K562 (cell line): Measurements from ENCODE around the gene CMIP. TPM values are rescaled to one million over a fixed set of nuclear protein-coding genes. Genes with fewer than 3 reads are reported as not detected.

Experiments
- ATAC-seq: fragments of 200-7000 bp; cut with Tn5 transposase; 3 replicates; pipeline ENCODE4 v1.9.1; 2020; ENCODE audit warnings: moderate library complexity
- BruUV-seq: library from RNA; stranded (reverse); fragments of 400-500 nt; replicated peaks from 2 replicates; lab custom pipeline; 2021; lab: Mats Ljungman, UMichigan
- CTCF ChIA-PET: fragments of 300-600 bp; formaldehyde crosslinking; extraction: SDS; loops from one replicate; lab custom pipeline; 2021; ENCODE audit warnings: low intra/inter-chr PET ratio; lab: Yijun Ruan, JAX
- POLR2A ChIA-PET: fragments of 300-600, 350-650 bp; sonication (Branson Sonifier 250); formaldehyde crosslinking; extraction: SDS; loops from one replicate; lab custom pipeline; 2021; ENCODE audit warnings: antibody characterized with exemption, inconsistent platforms; lab: Yijun Ruan, JAX
- DNase-seq, 4 experiments: peaks; one replicate each; pipeline versions ENCODE4 v3.0.0 to v3.0.0-alpha.2; 2011 to 2018; ENCODE audit warnings: low spot score in 3 of 4, mixed read lengths in 3 of 4; ENCODE audit errors: extremely low read depth in 1 of 4
- FAIRE-seq: peaks from 2 replicates; lab custom pipeline; 2011; peaks lifted over from hg19 to GRCh38; lab: Jason Lieb, UNC
- H2AFZ ChIP-seq: 2 replicates; pipeline ENCODE4 v1.6.0; 2011; ENCODE audit warnings: low read depth, low read length, control low read depth, inconsistent platforms
- H3K27ac ChIP-seq: fragments of 200-600 bp; 3 replicates; pipeline ENCODE4 v1.8.0; 2011; ENCODE audit warnings: low read depth, mild to moderate bottlenecking, control low read depth, inconsistent platforms, low read length, moderate library complexity, mixed read lengths; ENCODE audit errors: extremely low read depth
- H3K27me3 ChIP-seq, 2 experiments: fragments of 300-600 bp in 1 of 2; 2 replicates in 1 of 2; 3 replicates in 1 of 2; pipeline versions ENCODE4 v1.6.0 to v1.8.0; 2011; ENCODE audit warnings: inconsistent platforms in 2 of 2, low read length in 2 of 2, mild to moderate bottlenecking in 1 of 2, mixed read lengths in 1 of 2, moderate library complexity in 1 of 2; ENCODE audit not compliant: control insufficient read depth in 2 of 2, insufficient read depth in 2 of 2
- H3K36me3 ChIP-seq: fragments of 300-600 bp; 3 replicates; pipeline ENCODE4 v1.8.0; 2011; ENCODE audit warnings: mild to moderate bottlenecking, low read length, inconsistent platforms; ENCODE audit not compliant: control insufficient read depth, insufficient read depth
- H3K4me1 ChIP-seq, 2 experiments: fragments of 200-600 bp in 1 of 2; replicated peaks in 1 of 2; 2 replicates in 1 of 2; 3 replicates in 1 of 2; pipeline versions ENCODE4 v1.5.1 to v1.8.0; 2011; ENCODE audit warnings: inconsistent platforms in 2 of 2, low read length in 2 of 2, mild to moderate bottlenecking in 1 of 2, mixed read lengths in 1 of 2, moderate library complexity in 1 of 2; ENCODE audit not compliant: control insufficient read depth in 2 of 2, insufficient read depth in 2 of 2
- H3K4me2 ChIP-seq: 2 replicates; pipeline ENCODE4 v1.6.1; 2011; ENCODE audit warnings: low read length, control low read depth, inconsistent platforms, mixed read lengths; ENCODE audit not compliant: insufficient read depth
- H3K4me3 ChIP-seq: fragments of 200-600 bp; sonication (generic), shearing (Covaris generic); 2 replicates; pipeline ENCODE4 v1.5.1; 2016; ENCODE audit warnings: control low read depth, inconsistent platforms
- H3K79me2 ChIP-seq: fragments of 200-600 bp; 3 replicates; pipeline ENCODE4 v1.8.0; 2011; ENCODE audit warnings: low read length, inconsistent platforms; ENCODE audit not compliant: control insufficient read depth, insufficient read depth
- H3K9ac ChIP-seq, 2 experiments: 2 replicates each; pipeline versions ENCODE4 v1.6.0 to v1.6.1; 2011; ENCODE audit warnings: low read depth in 2 of 2, low read length in 2 of 2, control low read depth in 1 of 2, inconsistent platforms in 1 of 2, mild to moderate bottlenecking in 1 of 2, mixed read lengths in 1 of 2; ENCODE audit not compliant: insufficient read depth in 1 of 2
- H3K9me1 ChIP-seq: one replicate; pipeline ENCODE4 v1.6.0; 2011; ENCODE audit warnings: inconsistent platforms, mild to moderate bottlenecking, low read length, moderate library complexity; ENCODE audit not compliant: control insufficient read depth, insufficient read depth
- H3K9me3 ChIP-seq: replicated peaks from 2 replicates; pipeline ENCODE4 v1.5.1; 2011; ENCODE audit warnings: low read depth, low read length, inconsistent platforms; ENCODE audit not compliant: control insufficient read depth, insufficient read depth
- H4K20me1 ChIP-seq: replicated peaks from 2 replicates; pipeline ENCODE4 v1.6.1; 2011; ENCODE audit warnings: low read length, inconsistent platforms, mixed read lengths; ENCODE audit not compliant: control insufficient read depth, insufficient read depth
- BRF2 ChIP-seq: IDR thresholded peaks from 3 replicates; pipeline ENCODE4 v1.6.1; 2011; ENCODE audit warnings: borderline replicate concordance, mild to moderate bottlenecking; ENCODE audit not compliant: insufficient read length, insufficient read depth
- FOXP1 ChIP-seq: sonication (generic); formaldehyde crosslinking; IDR thresholded peaks from 2 replicates; pipeline ENCODE4 v1.8.0; 2022; ENCODE audit warnings: mild to moderate bottlenecking, missing genetic modification reagents
- JUNB ChIP-seq: fragments of 450-650 bp; formaldehyde crosslinking; conservative IDR thresholded peaks from 2 replicates; pipeline ENCODE4 v1.4.0; 2020; ENCODE audit warnings: mild to moderate bottlenecking
- KAT8 ChIP-seq: fragments of 450-650 bp; IDR thresholded peaks from 2 replicates; pipeline ENCODE4 v1.6.1; 2016; ENCODE audit warnings: low read depth, mild to moderate bottlenecking
- MEF2A ChIP-seq: IDR thresholded peaks from 2 replicates; pipeline ENCODE4 v1.6.1; 2011; ENCODE audit warnings: low read depth, mild to moderate bottlenecking, low read length, moderate library complexity; ENCODE audit not compliant: control insufficient read depth
- MLLT1 ChIP-seq, 2 experiments: fragments of 450-650 bp; IDR thresholded peaks; 2 replicates each; pipeline ENCODE4 v1.6.1; 2016
- NCOA4 ChIP-seq: fragments of 450-650 bp; IDR thresholded peaks from 2 replicates; pipeline ENCODE4 v1.6.1; 2018; ENCODE audit warnings: mild to moderate bottlenecking; ENCODE audit not compliant: partially characterized antibody
- POLR2G ChIP-seq: fragments of 200-400 bp; formaldehyde crosslinking; IDR thresholded peaks from 2 replicates; pipeline ENCODE4 v1.6.1; 2017; ENCODE audit warnings: low read depth, mild to moderate bottlenecking, antibody characterized with exemption, low read length, moderate library complexity
- RAD21 ChIP-seq, 2 experiments: fragments of 250-450 bp in 1 of 2; fragments of 450-650 bp in 1 of 2; sonication (Bioruptor Pico) in 1 of 2; formaldehyde crosslinking in 1 of 2; IDR thresholded peaks in 1 of 2; conservative IDR thresholded peaks in 1 of 2; 2 replicates each; pipeline versions ENCODE4 v1.4.0 to v1.8.0; 2020 to 2022; ENCODE audit warnings: mild to moderate bottlenecking in 2 of 2, moderate library complexity in 1 of 2
- SRSF7 ChIP-seq: fragments of 200-400 bp; formaldehyde crosslinking; optimal IDR thresholded peaks from 2 replicates; pipeline ENCODE3; 2017; ENCODE audit warnings: mild to moderate bottlenecking, low read depth, low read length
- TBL1XR1 ChIP-seq, 2 experiments: IDR thresholded peaks; 2 replicates each; pipeline ENCODE4 v1.6.1; 2012; ENCODE audit warnings: improper control_type of control experiment in 2 of 2, low read length in 2 of 2, mild to moderate bottlenecking in 1 of 2
- ZC3H8 ChIP-seq: fragments of 450-650 bp; IDR thresholded peaks from 2 replicates; pipeline ENCODE4 v1.6.1; 2017
- ZNF444 ChIP-seq: fragments of 250-450 bp; sonication (Bioruptor Pico); IDR thresholded peaks from 2 replicates; pipeline ENCODE4 v1.4.0; 2020; ENCODE audit warnings: mild to moderate bottlenecking, moderate library complexity
- WGBS: fragments of 100-300 bp; shearing (Covaris generic); methylation state at CpG from one replicate; pipeline ENCODE4 v1.1.6; 2016; ENCODE audit warnings: low coverage, mixed read lengths; ENCODE audit not compliant: insufficient coverage; ENCODE audit errors: missing lambda C conversion rate; 5-methylcytosine and 5-hydroxymethylcytosine counted together
- in situ Hi-C: fragments of 300-500 bp; cut with MboI; formaldehyde crosslinking; loops from 4 replicates; pipeline ENCODE4 v1.15.0; 2018; ENCODE audit warnings: inconsistent platforms, mixed read lengths
- intact Hi-C: fragments of 100-400 bp; cut with micrococcal nuclease; formaldehyde crosslinking; loops from 2 replicates; pipeline ENCODE4 v1.14.2; 2022
- polyA plus RNA-seq, 8 experiments: library from polyadenylated mRNA; depleted of rRNA in 4 of 8; stranded (reverse) in 5 of 8; unstranded in 3 of 8; fragments of >200 nt; fragmentation: Nextera tagmentation in 2 of 8; fragmentation: Illumina TruSeq in 1 of 8; extraction: Ambion mirVana in 2 of 8; extraction: Trizol in 1 of 8; gene quantifications; 2 replicates each; pipeline versions ENCODE4 v1.2.1 to v1.2.3, GENCODE V29; 2011 to 2014; ENCODE audit warnings: inconsistent platforms in 1 of 8, missing spikeins in 1 of 8
- total RNA-seq, 7 experiments: library from RNA; depleted of rRNA in 6 of 7; stranded (reverse); fragments of >200 nt in 6 of 7; fragmentation: Illumina TruSeq in 2 of 7; extraction: Trizol in 2 of 7; gene quantifications; 2 replicates each; pipeline versions ENCODE4 v1.2.1 to v1.2.3, GENCODE V29; 2011 to 2021; ENCODE audit warnings: low replicate concordance in 1 of 7

CMIP gene
- total and polyA plus RNA-seq, 9 of the 15 experiments (the other 6 are each of a cell fraction or from before 2014, with no cell fraction given), result 0.94 to 82.5 (median 10.3) TPM

DNA sequence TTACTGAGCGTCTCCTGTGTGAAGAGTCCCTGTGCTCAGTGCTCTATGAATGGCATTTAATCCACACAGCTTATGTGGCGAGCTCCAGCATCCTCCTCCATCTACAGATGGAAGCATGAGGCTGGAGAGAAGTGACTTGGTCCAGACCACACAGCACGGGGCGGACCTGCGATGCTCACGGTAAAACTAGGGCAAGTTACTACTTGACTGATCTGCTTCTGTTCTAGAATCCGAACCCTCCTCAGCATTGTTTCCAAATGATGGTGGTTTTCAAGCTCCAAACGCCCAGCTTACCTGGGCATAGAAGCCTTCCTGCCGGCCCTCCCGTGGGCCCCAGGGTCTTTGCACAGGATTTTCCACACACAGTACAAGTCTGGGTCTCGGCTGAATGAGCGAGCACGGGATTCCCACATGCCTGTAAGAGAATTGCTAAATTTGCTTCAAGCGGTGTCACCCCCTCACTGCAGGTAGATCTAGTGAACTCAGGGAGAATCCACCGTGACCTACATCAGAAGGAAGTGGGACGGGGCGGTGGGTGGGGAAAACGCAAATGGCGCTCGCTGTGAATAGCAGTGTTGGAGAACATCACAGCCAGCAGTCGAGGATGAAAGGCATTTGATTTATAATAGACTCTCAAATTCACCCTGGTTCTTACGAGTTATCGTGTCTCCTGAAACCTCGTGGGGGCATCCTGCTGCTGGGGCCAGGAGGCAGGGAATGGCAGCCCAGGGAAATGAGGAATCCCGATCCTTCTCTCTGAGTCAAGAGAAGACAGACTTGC is 101.1 kb downstream of the CMIP start:
- ATAC-seq (no peak), DNase-seq (no peak), FAIRE-seq (no peak)
- Histone ChIP-seq H3K4me2 (no peak overlapping the region), H3K4me1 (peaks cover 3 to 16% of the 10 kb centered on the region in 2 experiments; a peak in 4 of 5 replicates), H3K36me3 (no peaks in the 10 kb centered on the region), H3K79me2 (peaks cover 91% of the 10 kb centered on the region), H4K20me1 (peaks cover 34% of the 10 kb centered on the region), H3K9me1 (peaks cover 12% of the 10 kb centered on the region), H3K27me3 (no peaks in the 10 kb centered on the region), H2AFZ (no peak overlapping the region), H3K4me3 (no peak overlapping the region), H3K9ac (no peak overlapping the region), H3K9me3 (no peaks in the 10 kb centered on the region), H3K27ac (no peak overlapping the region)
- intact Hi-C loops, result no loop called here
- no TSS peak for BruUV-seq
- 85% methylated on average over 25 of the region's 25 CpGs for WGBS
- POLR2A ChIA-PET, result interaction anchor here (0.6 to 1.2 kb wide), 2 partner anchors 19 to 50 kb away, joined by 3 read pairs; no protein-coding TSS in a partner anchor
- no peak for TF ChIP-seq SRSF7
- in situ Hi-C loops, result no loop called here
- CTCF ChIA-PET, result interaction anchor here (0.6 kb wide), 1 partner anchor 170 kb away, joined by 3 read pairs; no protein-coding TSS in a partner anchor

DNA sequence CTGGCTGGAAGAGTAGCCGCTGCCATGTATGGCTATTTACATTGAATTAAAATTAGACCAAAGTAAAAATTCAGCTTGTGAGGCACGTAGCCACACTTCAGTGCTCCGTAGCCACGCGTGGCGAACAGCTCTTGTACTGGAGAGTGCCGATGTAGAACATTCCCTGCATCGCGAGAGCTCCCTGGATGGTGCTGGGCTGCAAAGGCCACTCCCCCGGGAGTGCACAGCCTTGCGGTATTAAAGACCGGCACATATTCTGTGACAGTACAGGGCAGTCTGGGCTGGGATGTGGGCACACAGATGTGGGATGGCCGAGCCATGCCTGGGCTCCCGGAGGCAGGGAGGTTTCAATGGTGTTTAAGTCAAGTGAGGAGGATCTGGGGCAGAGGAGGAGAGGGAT is 102.2 kb downstream of the CMIP start:
- H3K27ac ChIP-seq, result no peak overlapping the region
- no peaks in the 10 kb centered on the region for H3K9me3 ChIP-seq
- H3K4me2 ChIP-seq, result no peak overlapping the region
- no peak for FAIRE-seq
- BruUV-seq, result no TSS peak
- intact Hi-C loops, result no loop called here
- no peaks in the 10 kb centered on the region for H3K27me3 ChIP-seq
- H3K4me3 ChIP-seq, result no peak overlapping the region
- H3K9ac ChIP-seq, result no peak overlapping the region; a peak in 1 of 4 replicates
- H2AFZ ChIP-seq, result no peak overlapping the region
- peaks cover 42% of the 10 kb centered on the region for H4K20me1 ChIP-seq
- peaks cover 15% of the 10 kb centered on the region for H3K9me1 ChIP-seq
- peaks cover 13 to 27% of the 10 kb centered on the region in 2 experiments for H3K4me1 ChIP-seq
- no peaks in the 10 kb centered on the region for H3K36me3 ChIP-seq
- H3K79me2 ChIP-seq, result peaks cover 94% of the 10 kb centered on the region
- DNase-seq, result no peak
- ChIA-PET CTCF (no interaction called here), POLR2A (interaction anchor here (1.2 kb wide), 1 partner anchor 18 kb away, joined by 3 read pairs; no protein-coding TSS in a partner anchor)
- in situ Hi-C loops, result no loop called here
- no peak for ATAC-seq
- WGBS, result 79% methylated on average over 14 of the region's 14 CpGs
- no peak for TF ChIP-seq KAT8
- TF ChIP-seq MLLT1 (IDR thresholded peaks at IDR 0.05), result no peak
- TF ChIP-seq ZC3H8, result no peak
- TF ChIP-seq TBL1XR1 (IDR thresholded peaks at IDR 0.05; ENCODE audit: low read length in 2 of 2), result no peak
- no peak for TF ChIP-seq MEF2A
- no peak for TF ChIP-seq BRF2
- TF ChIP-seq FOXP1 (CRISPR knock-in tag), result no peak
- no peak for TF ChIP-seq NCOA4
- TF ChIP-seq RAD21 (CRISPR knock-in tag; conservative IDR thresholded peaks at IDR 0.05 in 1 of 2, IDR thresholded peaks at IDR 0.05 in 1 of 2), result no peak
- TF ChIP-seq POLR2G, result no peak
- TF ChIP-seq JUNB (CRISPR knock-in tag), result no peak
- no peak for TF ChIP-seq ZNF444 (CRISPR knock-in tag)
